Neural cell (in vitro differentiated cells): Measurements from ENCODE around the gene PI4K2B. TPM values are rescaled to one million over a fixed set of nuclear protein-coding genes. Genes with fewer than 3 reads are reported as not detected.

Experiments used
- H2AFZ ChIP-seq: fragments of 200-600, 300-800 bp; sonication (generic), shearing (Covaris generic); 2 replicates; pipeline ENCODE4 v1.6.0; 2014; ENCODE audit warnings: low read depth, mild to moderate bottlenecking, antibody characterized with exemption, low read length, moderate library complexity
- H3F3A ChIP-seq: fragments of 200-600 bp; shearing (Covaris generic); 2 replicates; pipeline ENCODE4 v1.6.1; 2016; ENCODE audit warnings: mild to moderate bottlenecking, moderate library complexity, mixed read lengths, antibody characterized with exemption, low read length; ENCODE audit not compliant: insufficient read depth, poor library complexity, severe bottlenecking
- H3K27ac ChIP-seq: fragments of 200-600, 300-800 bp; sonication (generic), shearing (Covaris generic); 2 replicates; pipeline ENCODE4 v1.5.1; 2014; ENCODE audit warnings: mild to moderate bottlenecking, low read length, moderate library complexity
- H3K27me3 ChIP-seq: fragments of 300-800, 200-600 bp; sonication (generic), shearing (Covaris generic); 2 replicates; pipeline ENCODE4 v1.6.0; 2014; ENCODE audit warnings: mild to moderate bottlenecking, low read depth, low read length, moderate library complexity; ENCODE audit not compliant: insufficient read depth
- H3K36me3 ChIP-seq: fragments of 300-800, 200-600 bp; sonication (generic), shearing (Covaris generic); 2 replicates; pipeline ENCODE4 v1.5.1; 2014; ENCODE audit warnings: mild to moderate bottlenecking, antibody characterized with exemption, low read length, moderate library complexity; ENCODE audit not compliant: insufficient read depth
- H3K4me2 ChIP-seq: fragments of 300-800, 200-600 bp; sonication (generic), shearing (Covaris generic); 2 replicates; pipeline ENCODE4 v1.6.0; 2014; ENCODE audit warnings: mild to moderate bottlenecking, low read length
- H3K4me3 ChIP-seq: fragments of 300-800, 200-600 bp; sonication (generic), shearing (Covaris generic); 2 replicates; pipeline ENCODE4 v1.5.1; 2014; ENCODE audit warnings: mild to moderate bottlenecking, low read length, moderate library complexity
- H3K79me2 ChIP-seq: fragments of 200-600 bp; shearing (Covaris generic); replicated peaks from 2 replicates; pipeline ENCODE4 v1.6.0; 2014; ENCODE audit warnings: mild to moderate bottlenecking, low read length, moderate library complexity; ENCODE audit not compliant: insufficient read depth
- H3K9ac ChIP-seq: fragments of 300-800, 200-600 bp; sonication (generic), shearing (Covaris generic); 2 replicates; pipeline ENCODE4 v1.6.1; 2016; ENCODE audit warnings: mild to moderate bottlenecking, low read length, mixed read lengths
- H3K9me2 ChIP-seq: fragments of 200-600 bp; shearing (Covaris generic); 2 replicates; pipeline ENCODE4 v1.6.1; 2016; ENCODE audit warnings: mild to moderate bottlenecking, low read length, mixed read lengths; ENCODE audit not compliant: insufficient read depth
- H3K9me3 ChIP-seq: fragments of 200-600, 300-800 bp; sonication (generic), shearing (Covaris generic); 2 replicates; pipeline ENCODE4 v1.6.1; 2016; ENCODE audit warnings: mild to moderate bottlenecking, mixed run types, low read length, moderate library complexity, mixed read lengths
- H4K20me1 ChIP-seq: fragments of 200-600 bp; shearing (Covaris generic); 2 replicates; pipeline ENCODE4 v1.6.1; 2016; ENCODE audit warnings: mild to moderate bottlenecking, mixed run types; ENCODE audit not compliant: insufficient read depth
- EP300 ChIP-seq: fragments of 450-650 bp; conservative IDR thresholded peaks from 2 replicates; pipeline ENCODE4 v1.6.1; 2014; ENCODE audit warnings: antibody characterized with exemption, mild to moderate bottlenecking, moderate library complexity; ENCODE audit not compliant: poor library complexity, severe bottlenecking
- EZH2 ChIP-seq: fragments of 200-600, 300-800 bp; shearing (Covaris generic), sonication (generic); IDR thresholded peaks from 2 replicates; pipeline ENCODE4 v1.6.1; 2014; ENCODE audit warnings: antibody characterized with exemption, low read length, borderline replicate concordance, mild to moderate bottlenecking; ENCODE audit not compliant: insufficient read depth, poor library complexity, severe bottlenecking
- MXI1 ChIP-seq: fragments of 450-650 bp; conservative IDR thresholded peaks from 2 replicates; pipeline ENCODE4 v1.6.1; 2014; ENCODE audit warnings: antibody characterized with exemption, mild to moderate bottlenecking; ENCODE audit not compliant: poor library complexity, severe bottlenecking
- POLR2AphosphoS5 ChIP-seq: IDR thresholded peaks from 2 replicates; pipeline ENCODE4 v1.6.1; 2012
- RAD21 ChIP-seq: fragments of 450-650 bp; conservative IDR thresholded peaks from 2 replicates; pipeline ENCODE4 v1.6.1; 2014; ENCODE audit warnings: antibody characterized with exemption, mild to moderate bottlenecking, moderate library complexity
- REST ChIP-seq: IDR thresholded peaks from 2 replicates; pipeline ENCODE4 v1.6.1; 2012; ENCODE audit warnings: borderline replicate concordance
- SMC3 ChIP-seq: fragments of 450-650 bp; conservative IDR thresholded peaks from 2 replicates; pipeline ENCODE4 v1.6.1; 2014; ENCODE audit warnings: antibody characterized with exemption, mild to moderate bottlenecking, moderate library complexity; ENCODE audit not compliant: poor library complexity
- TAF1 ChIP-seq: IDR thresholded peaks from 2 replicates; pipeline ENCODE4 v1.6.1; 2012; ENCODE audit warnings: low read depth
- polyA plus RNA-seq: library from polyadenylated mRNA; depleted of rRNA; stranded (reverse); fragments of >200 nt; gene quantifications from 2 replicates; pipeline ENCODE4 v1.2.3, GENCODE V29; 2014
- TF ChIP-seq, protein P1 (sequence below): fragments of 450-650 bp; IDR thresholded peaks from 2 replicates; pipeline ENCODE4 v1.5.1; 2014; ENCODE audit warnings: antibody characterized with exemption, mild to moderate bottlenecking, moderate library complexity; ENCODE audit not compliant: poor library complexity, severe bottlenecking

PI4K2B gene
- polyA plus RNA-seq, 1 donor from 2014 or later, result 10.0 TPM

GRCh38 chr4:25313201-25313895, 79.5 kb downstream of the PI4K2B start:
- peak overlapping the region; percentile 74 for H3K9ac ChIP-seq
- no peaks in the 10 kb centered on the region for H3K79me2 ChIP-seq
- H3K27ac ChIP-seq, result peak overlapping the region; percentile 64
- peak overlapping the region; percentile 73 for H2AFZ ChIP-seq
- H3K4me2 ChIP-seq, result peak overlapping the region; percentile 97
- H3K9me2 ChIP-seq, result no peaks in the 10 kb centered on the region
- H3F3A ChIP-seq, result no peaks in the 10 kb centered on the region
- H3K27me3 ChIP-seq, result no peaks in the 10 kb centered on the region
- H3K4me3 ChIP-seq, result peak overlapping the region; percentile 94
- TF ChIP-seq MXI1 (no peak), TAF1 (no peak), SMC3 (no peak), EZH2 (no peak), EP300 (no peak), REST (no peak), POLR2AphosphoS5 (no peak), RAD21 (no peak)
- TF ChIP-seq, protein P1, sequence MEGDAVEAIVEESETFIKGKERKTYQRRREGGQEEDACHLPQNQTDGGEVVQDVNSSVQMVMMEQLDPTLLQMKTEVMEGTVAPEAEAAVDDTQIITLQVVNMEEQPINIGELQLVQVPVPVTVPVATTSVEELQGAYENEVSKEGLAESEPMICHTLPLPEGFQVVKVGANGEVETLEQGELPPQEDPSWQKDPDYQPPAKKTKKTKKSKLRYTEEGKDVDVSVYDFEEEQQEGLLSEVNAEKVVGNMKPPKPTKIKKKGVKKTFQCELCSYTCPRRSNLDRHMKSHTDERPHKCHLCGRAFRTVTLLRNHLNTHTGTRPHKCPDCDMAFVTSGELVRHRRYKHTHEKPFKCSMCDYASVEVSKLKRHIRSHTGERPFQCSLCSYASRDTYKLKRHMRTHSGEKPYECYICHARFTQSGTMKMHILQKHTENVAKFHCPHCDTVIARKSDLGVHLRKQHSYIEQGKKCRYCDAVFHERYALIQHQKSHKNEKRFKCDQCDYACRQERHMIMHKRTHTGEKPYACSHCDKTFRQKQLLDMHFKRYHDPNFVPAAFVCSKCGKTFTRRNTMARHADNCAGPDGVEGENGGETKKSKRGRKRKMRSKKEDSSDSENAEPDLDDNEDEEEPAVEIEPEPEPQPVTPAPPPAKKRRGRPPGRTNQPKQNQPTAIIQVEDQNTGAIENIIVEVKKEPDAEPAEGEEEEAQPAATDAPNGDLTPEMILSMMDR, result no peak
- H4K20me1 ChIP-seq, result no peaks in the 10 kb centered on the region
- H3K9me3 ChIP-seq, result no peaks in the 10 kb centered on the region
- H3K36me3 ChIP-seq, result no peaks in the 10 kb centered on the region

DNA sequence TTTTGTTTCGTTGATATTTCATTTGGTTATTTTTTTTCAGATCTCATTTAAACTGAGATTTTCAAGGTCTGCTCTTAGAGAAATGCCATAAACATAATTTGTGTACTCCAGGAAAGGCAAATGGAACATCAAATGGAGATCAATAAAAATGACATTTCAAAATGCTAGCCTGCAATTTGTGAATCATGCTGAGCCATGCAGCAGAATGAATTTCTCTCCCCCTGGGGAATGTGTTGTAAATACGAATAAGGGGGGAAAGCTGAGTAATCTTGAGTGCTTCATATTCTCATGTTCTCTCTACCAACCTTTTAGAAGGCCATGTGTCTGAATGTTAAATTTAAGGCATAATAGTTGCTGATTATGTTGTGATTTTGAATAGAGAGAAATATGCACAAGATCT, 86.5 kb downstream of the PI4K2B start:
- H3K9ac ChIP-seq, result peak overlapping the region; percentile 8
- TF ChIP-seq MXI1 (peak; percentile 41), SMC3 (no peak), EP300 (peak; percentile 65), POLR2AphosphoS5 (peak; percentile 77)

More for the DNA sequence above, 86.5 kb downstream of the PI4K2B start:
- H3K4me3 ChIP-seq, result peak overlapping the region; percentile 41
- peak overlapping the region; percentile 38 for H3K4me2 ChIP-seq
- H4K20me1 ChIP-seq, result no peaks in the 10 kb centered on the region
- no peak overlapping the region for H2AFZ ChIP-seq
- no peaks in the 10 kb centered on the region for H3K9me2 ChIP-seq
- H3K27me3 ChIP-seq, result no peaks in the 10 kb centered on the region
- no peaks in the 10 kb centered on the region for H3K79me2 ChIP-seq
- no peaks in the 10 kb centered on the region for H3F3A ChIP-seq
- H3K27ac ChIP-seq, result peak overlapping the region; percentile 32
- H3K36me3 ChIP-seq, result no peaks in the 10 kb centered on the region
- no peaks in the 10 kb centered on the region for H3K9me3 ChIP-seq
